PC-3 (cell line): ENCODE data around the gene CMSS1. TPM values are rescaled to one million over a fixed set of nuclear protein-coding genes. Genes with fewer than 3 reads are reported as not detected.

Experiments used
- ATAC-seq: fragments of 200-7000 bp; cut with Tn5 transposase; 2 replicates; pipeline ENCODE4 v1.9.1; 2020; ENCODE audit warnings: mild to moderate bottlenecking, moderate library complexity
- BruUV-seq: library from RNA; stranded (reverse); fragments of 400-500 nt; replicated peaks from 2 replicates; lab custom pipeline; 2021; lab: Mats Ljungman, UMichigan
- CTCF ChIA-PET: fragments of 300-600 bp; sonication (Branson Sonifier 250); formaldehyde crosslinking; loops from one replicate; lab custom pipeline; 2022; ENCODE audit warnings: antibody characterized with exemption; lab: Charles Lee
- POLR2A ChIA-PET: fragments of 300-600 bp; sonication (Branson Sonifier 250); formaldehyde crosslinking; loops from one replicate; lab custom pipeline; 2022; ENCODE audit warnings: antibody characterized with exemption; ENCODE audit not compliant: unreplicated experiment; lab: Charles Lee
- DNase-seq: peaks from one replicate; pipeline ENCODE4 v3.0.0-alpha.2; 2015
- H2AFZ ChIP-seq: fragments of 300-600 bp; sonication (generic); 2 replicates; pipeline ENCODE4 v1.6.0; 2016; ENCODE audit warnings: antibody characterized with exemption, low read length
- H3F3A ChIP-seq: fragments of 300-600 bp; sonication (generic); one replicate; pipeline ENCODE4 v1.6.0; 2017; ENCODE audit warnings: antibody characterized with exemption, low read length, control low read depth, mild to moderate bottlenecking; ENCODE audit not compliant: unreplicated experiment
- H3K27ac ChIP-seq: fragments of 300-600 bp; sonication (generic); 2 replicates; pipeline ENCODE4 v1.5.1; 2016; ENCODE audit warnings: mild to moderate bottlenecking, low read length
- H3K27me3 ChIP-seq: fragments of 300-600 bp; sonication (generic); 2 replicates; pipeline ENCODE4 v1.6.1; 2016; ENCODE audit warnings: low read length, mixed read lengths
- H3K36me3 ChIP-seq: fragments of 300-600 bp; sonication (generic); 2 replicates; pipeline ENCODE4 v1.6.1; 2016; ENCODE audit warnings: low read depth, mixed run types, low read length, mixed read lengths
- H3K4me1 ChIP-seq: fragments of 300-600 bp; sonication (generic); 2 replicates; pipeline ENCODE4 v1.5.1; 2016; ENCODE audit warnings: low read length; ENCODE audit not compliant: insufficient read depth
- H3K4me2 ChIP-seq: fragments of 300-600 bp; sonication (generic); 2 replicates; pipeline ENCODE4 v1.6.0; 2016; ENCODE audit warnings: low read length
- H3K4me3 ChIP-seq: fragments of 300-600 bp; sonication (generic); 2 replicates; pipeline ENCODE4 v1.5.1; 2016; ENCODE audit warnings: mild to moderate bottlenecking, low read length, mixed read lengths
- H3K79me2 ChIP-seq: fragments of 300-600 bp; sonication (generic); 2 replicates; pipeline ENCODE4 v1.6.1; 2017; ENCODE audit warnings: low read length, mixed read lengths
- H3K9ac ChIP-seq: fragments of 300-600 bp; sonication (generic); 2 replicates; pipeline ENCODE4 v1.6.0; 2016; ENCODE audit warnings: mild to moderate bottlenecking, low read length
- H3K9me2 ChIP-seq: fragments of 300-600 bp; sonication (generic); replicated peaks from 2 replicates; pipeline ENCODE4 v1.6.1; 2016; ENCODE audit warnings: mixed run types, low read length, mixed read lengths
- H3K9me3 ChIP-seq: fragments of 300-600 bp; sonication (generic); 2 replicates; pipeline ENCODE4 v1.6.1; 2016; ENCODE audit warnings: low read length, mixed read lengths
- H4K20me1 ChIP-seq: fragments of 300-600 bp; sonication (generic); 2 replicates; pipeline ENCODE4 v1.6.1; 2016; ENCODE audit warnings: low read length, mixed read lengths
- CTCF ChIP-seq: fragments of 300-600 bp; sonication (generic); conservative IDR thresholded peaks from 2 replicates; pipeline ENCODE4 v1.5.1; 2017; ENCODE audit warnings: antibody characterized with exemption, low read depth, mild to moderate bottlenecking, low read length
- EZH2 ChIP-seq: fragments of 300-600 bp; sonication (generic); IDR thresholded peaks from one replicate; pipeline ENCODE4 v1.6.1; 2017; ENCODE audit warnings: antibody characterized with exemption, mild to moderate bottlenecking, low read length; ENCODE audit not compliant: unreplicated experiment
- EZH2phosphoT487 ChIP-seq: fragments of 300-600 bp; sonication (generic); IDR thresholded peaks from 2 replicates; pipeline ENCODE4 v1.6.1; 2018; ENCODE audit warnings: mild to moderate bottlenecking, antibody characterized with exemption, low read length, borderline replicate concordance
- intact Hi-C: fragments of 100-400 bp; cut with micrococcal nuclease; formaldehyde crosslinking; loops from 2 replicates; pipeline ENCODE4 v1.9.0; 2023
- total RNA-seq: library from RNA; depleted of rRNA; stranded (reverse); fragments of >200 nt; gene quantifications from 2 replicates; pipeline ENCODE4 v1.2.3, GENCODE V29; 2014

CMSS1 gene
- total RNA-seq, 1 experiment from 2014 or later: 63.1 TPM

GRCh38 chr3:100150473-100150872 is 332.8 kb downstream of the CMSS1 start:
- Histone ChIP-seq H3K36me3 (peaks cover 18% of the 10 kb centered on the region), H3K9me3 (peaks cover 6% of the 10 kb centered on the region), H3K9me2 (no peaks in the 10 kb centered on the region), H4K20me1 (no peaks in the 10 kb centered on the region), H3K79me2 (no peaks in the 10 kb centered on the region), H3K4me1 (no peaks in the 10 kb centered on the region), H3K4me3 (no peak overlapping the region), H3K27ac (no peak overlapping the region), H3K9ac (no peak overlapping the region), H3K4me2 (no peak overlapping the region), H3K27me3 (no peaks in the 10 kb centered on the region), H2AFZ (no peak overlapping the region), H3F3A (no peaks in the 10 kb centered on the region)
- POLR2A ChIA-PET: no interaction called here
- no TSS peak for BruUV-seq
- TF ChIP-seq EZH2phosphoT487 (no peak), EZH2 (no peak)
- CTCF ChIA-PET: no interaction called here
- intact Hi-C loops: no loop called here
- DNase-seq: no peak
- ATAC-seq: no peak

DNA sequence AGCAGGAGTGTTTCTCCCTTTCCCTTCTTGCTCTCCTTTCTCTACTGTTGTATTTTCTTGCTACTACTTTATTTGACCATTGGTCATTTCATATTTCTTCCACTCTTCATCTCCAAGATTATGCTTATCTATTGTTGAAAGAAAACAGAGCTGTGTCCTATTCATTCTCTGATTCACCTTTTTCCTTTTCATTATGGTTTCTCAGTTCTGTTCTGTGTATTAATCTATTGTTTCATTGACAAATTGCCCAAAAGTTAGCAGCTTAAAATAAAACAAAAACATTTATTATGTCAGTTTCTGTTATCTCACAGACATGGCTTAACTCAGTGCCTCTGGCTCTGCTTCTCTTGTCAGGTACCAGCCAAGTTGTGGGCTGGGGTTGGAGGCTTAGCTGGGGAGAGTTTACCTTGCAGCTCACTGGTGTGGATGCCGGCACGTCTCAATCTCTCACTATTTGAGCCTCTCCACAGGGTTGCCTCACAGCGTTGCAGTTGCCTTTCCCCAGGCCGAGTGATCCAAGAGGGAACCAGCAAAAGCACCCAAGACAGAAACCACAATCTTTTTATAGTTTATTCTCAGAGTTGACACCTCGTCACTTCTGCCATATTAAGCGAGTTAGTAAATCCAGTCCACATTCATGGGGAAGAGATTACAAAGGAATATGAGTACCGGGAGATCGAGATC is 333.5 kb downstream of the CMSS1 start:
- POLR2A ChIA-PET: no interaction called here
- TF ChIP-seq EZH2phosphoT487 (no peak), CTCF (no peak), EZH2 (no peak)
- CTCF ChIA-PET: no interaction called here
- intact Hi-C loops: no loop called here
- H3K4me1 ChIP-seq: no peaks in the 10 kb centered on the region
- no peaks in the 10 kb centered on the region for H3F3A ChIP-seq
- no peak overlapping the region for H3K9ac ChIP-seq
- H3K9me2 ChIP-seq: no peaks in the 10 kb centered on the region
- peaks cover 9% of the 10 kb centered on the region for H3K9me3 ChIP-seq
- no peak for DNase-seq
- no peak for ATAC-seq
- BruUV-seq: no TSS peak
- H3K79me2 ChIP-seq: no peaks in the 10 kb centered on the region
- H3K27me3 ChIP-seq: no peaks in the 10 kb centered on the region
- peaks cover 22% of the 10 kb centered on the region for H3K36me3 ChIP-seq
- H3K27ac ChIP-seq: no peak overlapping the region
- H3K4me2 ChIP-seq: no peak overlapping the region
- no peaks in the 10 kb centered on the region for H4K20me1 ChIP-seq
- no peak overlapping the region for H3K4me3 ChIP-seq
- no peak overlapping the region for H2AFZ ChIP-seq

DNA sequence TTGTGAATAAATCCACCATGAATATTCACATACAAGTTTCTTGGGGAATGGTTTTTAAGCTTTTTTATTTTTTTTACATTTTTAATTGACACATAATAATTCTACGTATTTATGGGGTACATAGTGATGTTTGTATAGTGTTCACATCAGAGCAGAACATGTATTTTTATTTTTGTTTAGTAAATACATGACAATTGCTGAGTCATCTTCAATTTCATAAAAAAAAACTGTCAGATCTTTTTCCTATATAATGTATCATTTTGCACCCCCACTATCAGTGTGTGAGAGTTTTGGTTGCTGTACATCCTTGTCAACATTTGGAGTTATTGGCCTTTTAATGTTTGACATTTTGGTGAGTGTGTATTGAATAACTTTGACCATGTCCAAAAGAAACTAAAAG is 336.5 kb downstream of the CMSS1 start:
- Histone ChIP-seq H4K20me1 (no peaks in the 10 kb centered on the region), H3K79me2 (no peaks in the 10 kb centered on the region), H3K4me1 (peaks cover 14% of the 10 kb centered on the region), H3K36me3 (peaks cover 19% of the 10 kb centered on the region), H3K27me3 (no peaks in the 10 kb centered on the region), H2AFZ (no peak overlapping the region), H3K4me2 (no peak overlapping the region), H3K4me3 (no peak overlapping the region), H3K9me3 (peaks cover 9% of the 10 kb centered on the region), H3F3A (peaks cover 4% of the 10 kb centered on the region), H3K27ac (no peak overlapping the region), H3K9me2 (no peaks in the 10 kb centered on the region), H3K9ac (no peak overlapping the region)
- ATAC-seq (no peak), DNase-seq (no peak)
- BruUV-seq: no TSS peak
- intact Hi-C loops: no loop called here
- ChIA-PET CTCF (interaction anchor here (0.6 kb wide), 1 partner anchor 85 kb away, joined by 3 read pairs; no protein-coding TSS in a partner anchor), POLR2A (no interaction called here)
- TF ChIP-seq EZH2phosphoT487 (no peak), CTCF (no peak), EZH2 (no peak)
